AG08395 (cell line): Measurements from ENCODE around the gene C9orf50.
"Not testable (repeated sequence)": the region's sequence is repeated elsewhere in the genome, so short reads cannot be mapped to it uniquely, and the experiment has no call there.

Experiments
- DNase-seq: peaks from one replicate; pipeline ENCODE4 v3.0.0; 2012; ENCODE audit warnings: mixed read lengths, low spot score

C9orf50 gene

DNA sequence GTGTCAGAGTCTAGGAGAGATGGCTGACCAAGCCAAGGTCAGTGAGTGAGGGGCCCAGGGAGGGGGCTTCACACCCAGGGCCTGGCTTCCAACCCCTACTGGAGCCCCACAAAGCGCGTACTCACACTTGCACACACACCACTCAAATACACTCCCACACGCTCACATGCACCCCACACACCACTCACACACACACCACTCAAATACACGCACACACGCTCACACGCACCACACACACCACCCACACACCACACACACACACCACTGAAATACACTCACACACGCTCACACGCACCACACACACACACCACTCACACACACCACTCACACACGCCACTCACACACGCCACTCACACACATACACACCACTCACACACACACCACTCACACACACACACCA is 26.7 kb upstream of the C9orf50 start:
- no peak for DNase-seq

DNA sequence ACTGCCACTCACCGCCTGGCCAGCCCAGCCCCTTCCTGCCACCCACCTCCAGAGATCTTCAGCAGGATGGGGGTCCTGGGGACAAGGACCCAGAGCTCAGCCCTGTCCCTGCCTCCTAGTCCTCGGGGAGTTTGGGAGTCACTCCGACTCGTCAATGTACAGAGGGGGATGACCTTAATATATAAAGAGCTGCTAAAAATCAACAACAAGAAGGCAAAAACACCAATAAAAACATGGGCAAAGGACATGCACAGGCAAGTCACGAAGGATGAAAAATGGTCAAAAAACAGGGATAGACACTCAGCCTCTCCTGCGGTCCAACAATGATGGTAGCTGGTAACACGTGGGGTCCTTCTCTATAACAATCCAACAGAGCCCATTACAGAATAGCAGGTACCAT is 25.8 kb upstream of the C9orf50 start:
- no peak for DNase-seq

DNA sequence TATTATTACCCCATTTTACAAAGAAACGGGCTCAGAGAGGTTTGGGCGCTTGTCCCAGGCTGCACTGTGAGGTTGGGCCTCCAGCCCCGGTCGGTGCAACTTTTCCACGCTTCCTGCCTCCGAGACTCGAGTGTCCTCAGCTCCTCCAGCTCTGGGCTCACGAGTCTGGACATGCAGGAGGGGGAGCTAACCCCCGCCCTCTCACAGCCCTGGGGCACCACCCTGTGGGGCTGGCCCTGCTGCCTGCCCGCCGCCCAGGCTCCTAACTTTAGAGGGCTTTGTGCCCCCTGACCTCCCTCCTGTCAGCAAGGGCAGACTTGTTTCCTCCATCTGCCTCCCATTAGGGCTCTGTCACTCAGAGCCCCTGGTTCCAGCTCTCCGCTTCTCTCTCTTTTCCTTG is 25.4 kb upstream of the C9orf50 start:
- DNase-seq, result no peak

DNA sequence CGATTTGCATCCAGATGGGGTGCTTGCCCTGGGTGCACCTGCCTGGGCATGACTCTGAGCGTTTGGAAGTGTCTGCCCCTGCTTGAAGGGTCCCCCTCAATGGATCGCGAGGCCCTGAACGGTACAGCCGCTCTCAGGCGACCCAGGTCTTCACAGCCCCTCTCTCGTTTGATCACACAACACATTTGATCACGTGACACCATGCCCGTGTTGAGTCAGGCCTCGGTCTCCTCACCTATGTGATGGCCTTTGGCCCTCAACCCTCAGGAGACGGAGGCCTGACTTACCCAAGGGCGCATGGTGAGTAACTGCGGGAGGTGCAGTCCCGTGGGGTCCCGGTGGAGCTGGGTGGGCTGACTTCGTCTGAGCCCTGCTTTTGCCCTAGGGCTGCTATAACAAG is 24.0 kb upstream of the C9orf50 start:
- DNase-seq, result no peak

DNA sequence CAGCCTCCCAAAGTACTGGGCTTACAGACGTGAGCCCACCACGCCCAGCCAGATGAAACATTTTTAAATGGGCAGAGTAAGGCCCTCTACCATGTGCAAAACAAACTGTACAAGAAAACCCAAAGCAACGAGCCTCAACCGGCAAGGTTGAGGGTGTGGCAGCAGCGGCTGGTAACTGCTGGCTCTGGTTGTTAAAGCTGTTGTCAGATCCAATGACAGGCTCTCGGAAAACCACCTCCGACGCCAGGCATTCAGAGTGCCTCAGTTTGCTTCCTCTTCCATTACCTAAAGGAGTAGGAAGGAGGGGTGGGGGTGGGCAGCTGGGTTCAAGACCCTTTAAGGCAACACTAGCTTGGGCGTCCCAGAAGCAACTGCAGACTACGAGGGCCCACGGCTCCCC is 23.5 kb upstream of the C9orf50 start:
- DNase-seq, result no peak

DNA sequence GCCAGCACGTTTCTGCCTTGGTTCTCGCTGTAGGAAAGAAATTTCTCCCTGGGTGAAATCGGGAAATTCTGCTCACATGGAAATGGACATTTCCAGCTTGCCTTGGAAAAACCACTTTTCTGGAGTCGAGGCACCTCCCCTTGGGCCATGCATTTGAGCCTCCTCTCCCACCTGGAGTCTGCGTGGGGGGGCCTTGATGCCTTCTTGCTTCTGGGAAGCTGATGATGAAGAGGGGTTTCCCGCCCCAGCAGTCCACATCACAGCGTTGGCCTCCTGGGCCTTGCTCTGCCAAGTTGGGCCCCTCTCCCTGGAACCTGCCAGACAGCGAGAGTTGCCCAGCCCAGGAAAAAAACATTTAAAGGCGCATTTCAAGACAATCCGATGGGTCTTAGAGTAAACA is 22.8 kb upstream of the C9orf50 start:
- no peak for DNase-seq

DNA sequence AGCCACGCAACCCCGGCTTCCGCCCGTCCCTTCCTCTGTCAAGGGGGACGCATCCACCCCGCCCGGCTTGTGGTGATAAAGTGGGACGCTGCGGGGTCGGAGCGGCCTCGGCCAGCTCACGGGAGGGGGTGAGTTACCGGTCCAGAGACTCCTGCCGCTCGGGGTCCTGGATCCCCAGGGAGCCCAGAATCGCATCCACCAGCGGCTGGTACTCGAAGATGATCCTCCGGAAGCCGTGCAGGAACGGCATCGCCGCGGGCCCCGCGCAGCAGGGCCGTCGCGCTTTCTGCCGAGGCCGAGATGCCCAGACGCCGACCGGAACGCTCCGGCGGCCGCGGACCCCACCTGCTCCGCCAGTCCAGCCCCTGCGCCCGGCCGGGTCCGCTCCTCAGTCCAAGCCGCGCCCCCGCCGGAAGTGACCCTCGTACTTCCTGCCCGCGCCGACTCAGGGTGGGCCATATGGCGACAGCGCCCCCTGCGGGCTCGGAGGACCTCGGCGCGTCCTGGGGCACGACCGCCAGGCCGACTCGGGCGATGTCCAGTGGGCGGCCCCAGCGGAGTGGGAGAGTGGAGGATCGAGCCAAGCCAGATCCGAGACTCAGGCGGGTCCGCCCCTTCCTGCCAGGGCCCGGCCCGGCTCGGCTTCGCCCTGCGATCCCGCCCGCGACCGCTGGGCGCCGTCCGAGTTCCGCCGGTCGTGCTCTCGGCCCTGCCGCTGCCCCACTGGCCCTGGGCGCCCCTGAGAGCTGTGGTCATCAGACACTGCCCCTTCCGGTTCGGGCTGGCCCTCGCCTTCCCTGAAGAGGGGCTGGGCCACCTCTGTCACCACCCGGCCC is 21.1 kb upstream of the C9orf50 start, which contains the start of gene ASB6:
ASB6 (minus strand) TSS at position 402 of the 836 bp plus-strand sequence; CDS start at position 250, 152 bp downstream.
- peak; percentile 100 for DNase-seq

DNA sequence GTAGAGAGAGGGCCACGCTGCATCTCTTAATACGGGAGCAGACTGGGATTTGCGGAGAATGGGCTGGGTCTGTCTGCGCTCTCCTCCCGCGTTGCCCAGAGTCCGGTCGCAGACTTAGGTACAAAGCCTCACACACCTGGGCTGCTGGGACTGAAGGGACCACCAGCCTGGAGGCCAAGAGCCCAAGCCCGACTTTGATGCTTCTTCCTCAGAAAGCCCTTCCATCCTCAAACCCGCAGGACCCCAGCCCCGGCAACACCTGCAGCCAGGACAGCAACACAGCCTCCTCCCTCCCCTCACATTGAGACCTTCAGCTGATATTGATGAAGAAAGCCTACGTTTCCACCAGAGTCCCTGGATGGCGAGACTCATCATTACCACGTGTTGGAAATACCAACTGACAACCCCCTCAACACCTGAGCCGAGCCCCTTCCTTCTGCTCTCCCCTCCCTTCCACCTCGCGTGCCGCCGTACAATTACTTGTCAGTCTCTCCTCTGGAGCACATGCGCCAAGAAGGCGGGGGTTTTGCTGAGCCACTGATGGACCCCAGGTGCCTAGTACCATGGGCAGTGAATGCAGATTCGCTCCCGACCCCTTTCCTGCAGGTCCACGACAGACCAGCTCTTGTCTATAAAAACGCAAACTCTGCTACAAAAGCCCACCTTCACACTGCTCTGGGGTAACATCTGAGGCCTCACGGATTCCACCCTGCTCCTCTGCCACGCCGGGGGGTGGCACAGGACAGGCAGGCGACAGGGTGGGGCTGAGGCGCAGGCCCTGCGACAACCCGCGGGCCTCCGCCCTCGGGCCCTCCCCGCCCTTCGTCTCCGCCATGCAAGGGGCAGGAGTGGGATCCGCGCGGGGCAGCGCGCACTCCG is 20.2 kb upstream of the C9orf50 start:
- DNase-seq, result no peak

DNA sequence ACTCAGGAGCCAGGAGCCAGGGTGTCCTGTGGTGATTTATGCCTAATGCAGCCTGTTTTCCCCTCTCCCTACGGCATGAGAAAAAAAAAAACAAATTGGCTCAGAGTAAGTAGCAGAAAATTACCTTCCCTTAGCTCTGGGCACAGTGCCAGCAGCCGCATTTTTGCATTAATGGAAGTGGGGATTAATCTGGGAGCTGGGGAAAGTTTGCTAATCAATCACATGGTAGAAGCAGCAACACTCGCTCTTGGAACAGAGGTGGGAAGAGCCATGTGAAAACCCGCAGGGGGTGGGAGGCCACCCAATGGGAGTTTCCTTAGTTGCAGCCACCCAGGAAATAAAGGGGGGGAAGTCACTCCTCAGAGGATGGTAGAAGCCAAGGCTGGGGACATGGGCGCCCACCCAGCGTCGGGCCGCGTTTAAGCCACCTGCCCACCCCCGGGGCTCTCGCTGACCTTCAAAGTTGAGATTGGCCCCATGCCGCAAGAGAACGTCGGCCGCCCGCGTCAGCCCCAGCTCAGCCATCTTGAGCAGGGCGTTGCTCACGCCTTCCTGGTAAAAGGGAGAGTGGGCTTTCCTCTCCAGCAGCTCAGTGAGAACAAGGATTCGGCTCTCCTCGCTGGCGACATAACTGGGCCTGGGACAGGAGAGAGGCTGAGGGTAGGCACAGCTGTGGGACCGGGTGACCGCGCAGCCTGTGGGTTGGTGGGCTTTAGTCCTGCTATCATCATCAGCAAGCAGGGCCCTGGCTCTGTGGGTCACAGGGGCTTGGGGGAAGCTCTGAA is 19.4 kb upstream of the C9orf50 start:
- DNase-seq, result no peak

DNA sequence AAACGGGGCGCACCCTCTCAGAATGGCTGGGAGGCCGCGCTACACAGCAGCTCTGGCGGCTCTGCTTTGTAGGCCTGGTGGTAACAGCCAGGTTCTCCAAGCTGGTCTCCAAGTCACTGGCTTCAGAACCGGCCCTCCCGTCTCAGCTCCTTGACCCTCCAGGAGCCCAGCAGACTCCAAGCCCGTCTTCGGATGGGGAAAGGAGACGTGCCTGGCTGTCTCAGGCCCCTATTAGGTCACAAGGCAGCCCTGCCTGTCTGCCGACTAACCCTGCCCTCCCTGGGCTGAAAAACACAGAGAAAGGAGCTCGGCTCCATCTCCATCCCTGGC is 18.8 kb upstream of the C9orf50 start:
- no peak for DNase-seq

DNA sequence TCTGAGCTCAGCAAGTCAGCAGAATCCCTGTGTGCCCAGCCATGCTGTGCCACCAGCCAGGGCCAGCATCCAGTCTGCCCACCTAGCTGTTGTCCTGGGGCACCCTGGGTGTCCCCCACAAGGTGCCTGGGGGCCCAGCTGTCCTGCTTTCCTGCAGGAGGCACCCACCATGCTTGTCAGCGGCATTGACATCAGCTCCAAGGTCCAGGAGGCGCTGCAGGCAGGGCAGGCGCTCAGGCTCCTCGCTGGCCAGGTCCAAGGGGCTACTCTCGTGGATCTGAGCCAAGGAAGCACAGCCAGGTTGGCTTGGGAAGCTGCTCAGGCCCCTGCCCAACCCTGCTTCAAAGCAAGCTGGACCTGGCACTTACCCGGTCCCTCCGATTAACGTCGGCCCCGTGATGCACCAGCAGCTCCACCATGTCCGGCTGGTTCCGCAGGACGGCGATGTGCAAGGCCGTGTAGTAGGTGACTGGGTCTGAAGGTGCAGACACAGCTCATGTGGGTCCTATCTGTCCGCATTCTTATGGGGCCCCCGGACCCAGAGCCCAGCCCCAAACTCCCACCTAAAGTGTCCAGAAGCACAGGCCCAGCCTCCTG is 18.2 kb upstream of the C9orf50 start:
- DNase-seq, result no peak

DNA sequence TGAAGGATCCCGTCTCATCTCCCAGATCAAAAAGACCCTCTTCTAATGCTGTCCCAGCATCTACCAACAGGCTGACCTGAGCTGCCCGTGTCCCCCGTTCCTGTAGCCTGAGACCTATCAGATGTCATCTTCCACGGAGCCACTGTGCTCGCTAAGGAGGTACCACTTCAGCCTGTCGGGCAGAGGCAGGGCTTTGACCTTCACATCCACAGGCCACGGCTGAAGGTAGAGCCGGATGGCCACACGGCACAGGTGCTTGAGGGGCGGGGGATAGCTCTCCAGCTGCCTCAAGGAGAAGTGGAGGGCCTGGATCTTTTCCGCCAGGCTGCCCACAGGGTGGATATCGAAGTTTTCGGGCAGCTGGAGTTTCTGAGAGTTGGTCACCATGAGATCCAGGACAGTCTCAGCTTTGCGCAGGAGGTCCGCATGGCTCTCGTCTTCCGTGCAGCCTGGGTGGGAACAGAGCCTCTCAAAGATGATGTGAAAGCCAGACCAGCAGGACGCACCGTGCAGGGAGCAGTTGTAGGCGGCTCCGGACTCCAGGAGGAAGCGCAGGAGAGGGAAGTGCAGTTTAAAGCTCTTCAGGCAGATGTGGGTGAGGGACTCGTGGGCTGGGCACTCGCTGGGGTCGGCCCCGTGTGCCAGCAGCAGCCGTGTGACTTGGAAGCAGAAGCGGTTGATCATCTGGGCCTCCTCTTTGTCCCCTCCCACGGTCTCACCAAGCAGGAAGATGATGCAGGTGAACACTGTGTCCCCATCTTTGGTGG is 17.0 kb upstream of the C9orf50 start:
- no peak for DNase-seq

DNA sequence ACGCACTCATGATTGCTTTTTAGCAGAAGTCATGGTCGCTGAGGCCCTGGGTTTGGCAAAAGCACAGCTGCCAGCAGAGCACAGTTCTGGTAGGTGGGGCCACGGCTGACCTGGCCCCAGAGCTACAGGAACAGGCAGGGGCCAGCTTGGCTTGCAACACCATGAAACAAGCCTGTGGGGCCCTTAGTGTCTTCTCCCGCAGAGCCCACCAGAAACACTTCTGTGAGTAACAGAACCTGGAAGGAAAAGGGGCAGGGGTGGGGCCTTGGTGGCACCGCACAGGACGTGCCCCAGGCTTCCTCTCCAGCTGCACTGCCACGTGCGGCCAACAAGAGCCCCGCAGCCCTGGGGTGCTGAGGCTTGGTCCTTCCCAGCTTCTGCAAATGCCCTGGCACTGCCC is 16.2 kb upstream of the C9orf50 start:
- DNase-seq, result no peak

DNA sequence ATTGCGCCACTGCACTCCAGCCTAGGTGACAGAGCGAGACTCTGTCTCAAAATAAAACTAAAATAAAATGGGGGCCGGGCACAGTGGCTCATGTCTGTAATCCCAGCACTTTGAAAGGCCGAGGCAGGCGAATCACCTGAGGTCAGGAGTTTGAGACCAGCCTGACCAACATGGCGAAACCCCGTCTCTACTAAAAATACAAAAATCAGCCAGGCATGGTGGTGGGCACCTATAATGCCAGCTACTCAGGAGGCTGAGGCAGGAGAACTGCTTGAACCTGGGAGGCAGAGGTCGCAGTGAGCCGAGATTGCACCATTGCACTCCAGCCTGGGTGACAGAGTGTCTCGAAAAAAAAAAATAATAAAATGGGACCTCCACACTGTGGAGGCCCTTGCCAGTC is 15.4 kb upstream of the C9orf50 start:
- not testable (repeated sequence) for DNase-seq

DNA sequence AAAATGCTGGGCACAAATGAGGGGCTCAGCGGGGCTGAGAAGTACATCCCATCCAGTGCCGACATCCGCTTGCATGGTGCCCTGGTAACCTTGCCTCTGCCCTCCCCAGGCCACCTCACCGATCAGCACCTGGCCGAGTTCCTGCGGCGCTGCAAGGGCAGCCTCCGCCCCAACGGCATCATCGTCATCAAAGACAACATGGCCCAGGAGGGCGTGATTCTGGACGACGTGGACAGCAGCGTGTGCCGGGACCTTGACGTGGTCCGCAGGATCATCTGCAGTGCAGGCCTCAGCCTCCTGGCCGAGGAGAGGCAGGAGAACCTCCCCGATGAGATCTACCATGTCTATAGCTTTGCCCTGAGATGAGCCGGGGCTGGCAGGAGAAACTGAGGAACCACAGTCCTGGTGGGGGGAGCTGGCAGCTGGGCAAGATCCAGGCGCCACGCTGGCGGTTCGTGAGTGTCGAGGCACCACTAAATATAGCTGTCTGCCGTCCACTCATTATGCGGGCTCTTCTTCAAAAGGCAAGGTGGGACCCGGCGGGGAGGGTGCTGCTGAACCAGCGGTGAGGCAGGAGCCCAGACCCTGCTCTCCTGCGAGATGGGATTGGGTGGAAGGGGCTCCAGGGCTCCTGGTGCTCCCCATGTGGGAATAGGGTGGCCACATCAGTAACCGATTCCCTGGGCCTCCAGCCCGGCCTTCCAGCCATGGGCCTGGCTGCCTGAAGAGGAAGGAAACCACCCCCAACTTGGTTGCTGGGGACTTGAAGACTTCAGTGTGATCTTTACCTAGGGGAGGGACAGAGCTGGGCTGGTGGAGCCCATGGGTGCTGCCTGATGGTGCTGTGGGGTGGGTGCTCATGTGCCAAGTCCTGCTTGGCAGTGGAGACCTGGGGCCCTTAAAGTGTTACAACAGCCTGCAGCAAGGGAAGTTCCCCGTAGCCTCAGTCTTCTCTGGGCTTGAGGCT is 14.5 kb upstream of the C9orf50 start:
- no peak for DNase-seq

DNA sequence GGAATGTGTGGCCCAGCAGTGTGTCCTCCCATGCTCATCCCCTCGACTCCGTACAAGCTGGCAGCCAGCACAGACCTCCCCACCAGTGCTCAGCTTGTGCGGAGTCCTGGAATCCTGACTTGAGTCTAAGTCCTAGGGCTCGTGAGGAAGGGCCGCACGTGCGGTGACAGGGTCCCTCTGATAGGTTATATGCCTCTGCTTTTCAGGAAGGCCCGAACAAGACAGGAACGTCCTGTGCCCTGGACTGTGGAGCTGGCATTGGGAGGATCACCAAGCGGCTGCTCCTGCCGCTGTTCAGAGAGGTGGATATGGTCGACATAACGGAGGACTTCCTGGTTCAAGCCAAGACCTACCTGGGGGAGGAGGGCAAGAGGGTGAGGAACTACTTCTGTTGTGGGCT is 12.9 kb upstream of the C9orf50 start:
- DNase-seq, result no peak

DNA sequence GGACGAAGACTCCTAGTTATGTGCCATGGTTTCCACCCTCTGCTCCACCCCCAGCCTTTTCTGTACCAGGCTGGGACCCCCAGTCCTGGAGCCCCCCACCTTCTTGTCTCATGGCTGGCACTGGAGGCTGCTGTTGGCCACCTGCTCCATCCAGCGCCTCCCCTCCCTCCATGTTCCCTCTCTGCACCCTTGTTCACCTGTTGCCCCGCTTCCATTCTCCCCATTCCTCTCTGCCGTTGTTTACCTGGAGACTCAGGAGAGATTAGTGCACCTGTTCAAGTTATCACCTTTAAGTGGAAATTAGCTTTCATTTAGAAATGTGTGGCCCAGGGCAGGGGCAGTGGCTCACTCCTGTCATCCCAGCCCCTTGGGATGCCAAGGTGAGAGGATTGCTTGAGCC is 12.3 kb upstream of the C9orf50 start:
- no peak for DNase-seq

DNA sequence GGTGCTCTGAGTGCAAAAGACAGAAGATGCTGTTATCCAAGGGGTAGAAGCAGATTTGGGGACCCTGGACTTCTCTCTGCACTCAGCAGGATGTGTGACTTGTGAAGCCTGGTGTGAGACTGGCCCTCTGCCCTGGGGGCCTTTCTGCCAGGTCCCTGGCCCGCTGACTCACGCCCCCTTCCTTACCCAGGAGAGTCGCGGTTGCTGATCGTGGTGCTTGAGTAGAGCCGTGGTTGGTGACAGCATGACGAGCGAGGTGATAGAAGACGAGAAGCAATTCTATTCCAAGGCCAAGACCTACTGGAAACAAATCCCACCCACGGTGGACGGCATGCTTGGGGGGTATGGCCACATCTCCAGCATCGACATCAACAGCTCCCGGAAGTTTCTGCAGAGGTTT is 11.6 kb upstream of the C9orf50 start:
- DNase-seq, result no peak

DNA sequence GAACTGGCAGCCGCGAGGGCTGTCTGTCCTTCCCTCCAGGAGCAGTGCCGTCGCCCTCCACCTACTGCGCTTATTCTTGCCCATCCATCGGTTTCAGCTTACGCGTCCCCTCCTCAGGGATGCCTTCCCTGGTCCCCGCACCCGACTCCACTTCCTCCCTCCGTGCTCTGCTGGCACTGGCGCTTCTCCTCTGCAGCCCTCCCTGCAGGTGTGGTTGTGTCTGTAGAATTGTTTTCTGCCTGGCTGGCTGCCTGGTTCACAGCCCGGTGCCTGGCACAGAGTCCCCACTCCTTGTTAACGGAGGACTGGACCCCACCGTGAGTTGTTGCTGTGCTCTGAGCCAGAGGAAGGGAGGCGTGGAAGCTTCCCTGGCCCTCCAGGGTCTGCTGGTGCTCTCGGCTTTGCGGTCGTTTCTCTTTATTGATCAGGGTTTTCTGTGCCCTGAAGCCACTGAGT is 10.8 kb upstream of the C9orf50 start:
- no peak for DNase-seq
